AG20443 (cell line): ENCODE measurements around the gene WDFY2.

Experiments
- DNase-seq: peaks from one replicate; pipeline ENCODE4 v3.0.0; 2012; ENCODE audit warnings: low spot score, mixed read lengths

Gene WDFY2

DNA sequence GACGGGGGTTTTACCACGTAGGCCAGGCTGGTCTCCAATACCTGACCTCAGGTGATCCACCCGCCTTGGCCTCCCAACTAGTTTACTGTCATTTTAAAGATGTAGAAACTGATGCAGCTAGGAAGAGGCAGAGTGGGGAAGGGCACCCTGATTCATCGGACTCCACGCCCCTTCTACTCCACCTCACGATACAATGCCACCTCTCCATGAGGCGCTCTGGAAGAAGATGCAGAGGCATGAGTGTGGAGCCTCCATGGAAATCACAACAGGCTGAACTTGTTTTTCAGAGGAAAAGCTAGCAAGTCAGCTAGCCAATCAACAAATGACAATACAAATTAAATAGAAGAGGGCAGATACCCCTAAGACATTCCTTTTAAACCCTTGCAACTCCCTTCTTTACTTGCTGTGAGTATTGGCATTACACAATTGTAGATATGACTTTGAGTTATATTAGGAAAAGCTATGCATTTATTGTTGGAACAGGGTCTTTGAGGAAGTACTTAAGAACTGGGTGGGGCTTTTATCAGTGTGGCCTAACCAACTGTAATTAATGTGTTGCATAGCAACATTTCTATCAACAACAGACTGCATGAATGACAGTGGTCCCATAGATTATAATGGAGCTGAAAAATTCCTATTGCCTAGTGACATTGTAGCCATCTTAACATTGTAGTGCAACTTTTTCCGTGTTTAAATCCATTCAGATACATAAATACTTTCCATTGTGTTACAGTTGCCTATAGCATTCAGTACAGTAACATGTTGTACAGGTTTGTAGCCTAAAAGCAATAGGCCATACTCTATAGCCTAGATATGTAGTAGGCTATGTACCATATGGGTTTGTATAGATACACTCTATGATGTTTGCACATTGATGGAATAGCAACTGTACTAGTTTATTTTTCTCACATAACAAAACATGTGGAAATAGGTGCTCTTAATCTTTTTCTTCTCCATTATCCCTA is 17.6 kb downstream of the WDFY2 start:
- no peak for DNase-seq

DNA sequence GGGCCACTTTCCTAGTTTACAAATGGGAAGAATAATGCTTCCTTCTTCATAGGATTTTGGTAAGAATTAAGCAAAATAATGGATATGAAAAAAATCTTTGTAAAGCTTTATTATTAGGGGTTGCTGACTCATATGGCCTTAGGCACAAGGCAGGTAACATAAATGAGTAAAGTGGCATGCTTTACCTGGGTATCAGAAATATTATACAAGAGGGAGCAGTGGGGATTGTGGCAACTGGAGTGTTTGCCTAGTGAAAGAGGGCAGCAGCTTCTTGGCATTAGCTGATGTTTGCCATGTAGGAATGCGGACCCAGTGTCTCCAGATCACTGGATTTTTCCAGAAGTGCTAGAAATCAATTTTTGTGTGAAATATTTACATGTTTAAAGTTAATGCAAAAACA is 19.5 kb downstream of the WDFY2 start:
- DNase-seq = no peak

GRCh38 chr13:51605698-51606097 is 21.4 kb downstream of the WDFY2 start:
- DNase-seq = no peak

DNA sequence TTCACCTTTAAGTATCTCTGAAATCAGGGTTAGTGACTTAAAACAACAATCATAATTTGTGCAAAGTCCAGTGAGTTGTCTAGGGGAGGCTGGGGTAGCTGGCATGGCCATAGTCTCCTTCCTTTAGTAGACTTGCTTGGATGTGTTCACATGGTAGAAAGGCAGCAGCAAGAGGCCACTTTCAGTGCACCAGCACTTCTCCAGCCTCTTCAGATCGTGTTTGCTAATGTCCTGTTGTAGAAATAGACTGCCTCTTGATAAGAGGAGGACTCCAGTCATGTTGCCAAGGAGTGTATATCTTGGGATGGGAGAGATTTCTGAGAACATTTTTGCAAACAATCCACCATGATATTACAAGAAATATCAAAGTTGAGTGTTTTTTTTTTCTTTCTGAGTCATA is 22.9 kb downstream of the WDFY2 start:
- DNase-seq = no peak

- DNase-seq = no peak
Observed at GRCh38 chr13:51608857-51609406, 24.7 kb downstream of the WDFY2 start.

DNA sequence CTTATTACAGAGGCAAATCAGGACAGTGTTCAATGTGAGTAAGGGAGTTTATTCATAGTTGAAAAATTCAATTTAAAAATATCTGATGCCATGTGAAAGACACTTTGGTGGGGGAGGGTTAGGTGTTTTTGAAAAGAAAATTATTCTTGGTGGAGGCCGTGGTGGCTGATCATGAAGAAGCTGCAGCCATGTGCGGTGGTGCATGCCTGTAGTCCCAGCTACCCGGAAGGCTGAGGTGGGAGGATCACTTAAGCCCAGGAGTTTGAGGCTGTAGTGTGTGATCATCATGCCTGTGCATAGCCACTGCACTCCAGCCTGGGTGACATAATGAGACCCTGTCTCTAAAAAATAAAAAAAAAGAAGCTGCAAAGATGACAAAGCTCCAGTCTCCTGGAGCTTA is 28.6 kb downstream of the WDFY2 start:
- no peak for DNase-seq

DNA sequence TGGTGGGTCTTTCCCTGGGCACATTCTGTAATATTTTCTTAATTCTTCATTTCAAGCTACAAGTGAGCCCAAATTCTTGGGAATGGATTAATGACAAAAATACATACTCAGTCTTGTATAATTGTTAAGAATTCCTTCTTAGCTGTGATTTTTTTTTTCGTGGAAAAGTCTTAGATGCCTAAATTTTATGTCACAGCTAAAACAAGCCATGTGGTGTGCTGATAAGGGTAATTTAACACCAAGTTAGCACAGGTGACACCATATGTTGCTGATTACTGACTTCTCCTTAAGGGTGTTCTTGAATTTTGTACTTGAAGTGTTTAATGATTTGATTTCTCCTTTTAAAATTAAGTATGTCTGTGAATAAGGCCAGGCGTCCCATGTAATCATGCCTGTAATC is 29.3 kb downstream of the WDFY2 start:
- no peak for DNase-seq

GRCh38 chr13:51614350-51614786 is 30.1 kb downstream of the WDFY2 start:
- DNase-seq = peak; percentile 33

DNA sequence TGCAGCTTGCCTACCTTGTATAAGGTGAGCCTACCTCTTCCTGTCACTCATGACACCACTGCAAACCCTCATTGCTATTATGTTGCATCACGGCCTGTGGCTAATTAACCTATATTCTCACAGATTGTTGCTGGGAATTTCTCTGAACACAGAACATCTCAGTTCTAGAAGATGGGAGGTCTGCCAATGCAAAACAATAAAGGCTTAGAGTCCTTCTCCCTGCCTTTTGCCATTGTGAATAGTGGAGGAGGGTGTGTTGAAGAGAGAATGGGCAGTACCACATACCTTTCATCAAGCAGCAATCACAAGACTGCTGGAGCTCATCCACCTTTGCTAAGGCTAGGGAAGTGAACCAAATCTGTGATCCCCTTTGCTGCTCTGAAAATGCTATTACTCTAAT is 34.4 kb downstream of the WDFY2 start:
- DNase-seq = no peak

DNA sequence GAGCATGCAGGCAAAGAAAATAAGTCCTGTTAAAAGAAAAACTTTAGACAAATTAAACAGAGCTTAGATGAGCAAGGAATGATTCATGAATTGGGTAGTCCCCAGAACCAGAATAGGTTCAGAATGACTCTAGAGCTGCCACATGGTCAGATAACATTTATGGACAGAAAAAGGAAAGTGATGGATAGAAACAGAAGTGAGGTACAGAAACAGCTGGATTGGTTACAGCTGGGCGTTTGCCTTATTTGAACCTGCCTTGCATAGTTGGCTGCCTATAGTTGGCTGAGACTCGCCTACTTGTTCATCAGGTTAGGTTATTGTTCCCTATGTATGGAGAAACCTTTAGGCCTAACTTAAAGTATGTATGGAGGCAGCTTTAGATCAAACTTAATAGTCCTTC is 35.4 kb downstream of the WDFY2 start:
- peak; percentile 32 for DNase-seq

- peak; percentile 17 for DNase-seq
Observed at GRCh38 chr13:51620165-51620983, 36.1 kb downstream of the WDFY2 start.

- DNase-seq = no peak
Observed at GRCh38 chr13:51621602-51622001, 37.3 kb downstream of the WDFY2 start.

DNA sequence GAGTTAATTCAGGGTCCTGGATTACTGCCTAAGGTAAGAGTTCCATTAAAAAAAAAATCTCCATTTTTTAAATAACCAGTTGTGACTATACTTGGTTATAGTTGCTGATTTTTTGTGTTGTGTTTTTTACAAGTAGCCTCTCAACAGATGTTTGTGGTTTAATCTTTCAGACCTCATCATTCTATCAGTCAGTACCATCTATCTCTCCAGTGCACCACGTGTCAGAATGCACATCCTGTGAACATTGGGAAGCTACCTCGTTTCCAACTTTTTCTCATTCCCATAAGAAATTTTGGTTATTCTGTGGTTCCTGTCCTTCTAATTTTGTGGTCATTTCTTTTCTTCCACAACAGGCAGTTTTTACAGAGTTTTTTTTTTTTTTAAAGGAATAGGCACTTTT is 39.2 kb downstream of the WDFY2 start:
- DNase-seq = no peak

DNA sequence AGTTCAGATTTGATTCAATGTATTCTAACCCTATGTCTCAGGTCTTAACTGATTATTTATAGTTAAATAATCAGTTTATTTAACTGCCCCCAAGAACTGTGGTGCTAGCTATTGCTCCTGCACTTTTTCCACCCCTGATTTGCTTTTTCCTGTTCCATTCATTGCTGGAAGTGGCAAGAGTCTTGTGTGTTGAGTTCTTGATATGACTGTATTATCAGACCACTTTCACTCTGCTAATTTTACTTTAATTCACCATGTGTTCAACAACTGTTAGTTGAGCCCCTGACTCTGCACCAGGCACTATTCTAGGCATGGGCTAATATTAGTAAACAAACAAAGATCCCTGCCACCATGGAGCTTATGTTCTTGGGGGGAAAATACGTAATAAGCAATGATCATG is 39.9 kb downstream of the WDFY2 start:
- DNase-seq = no peak

DNA sequence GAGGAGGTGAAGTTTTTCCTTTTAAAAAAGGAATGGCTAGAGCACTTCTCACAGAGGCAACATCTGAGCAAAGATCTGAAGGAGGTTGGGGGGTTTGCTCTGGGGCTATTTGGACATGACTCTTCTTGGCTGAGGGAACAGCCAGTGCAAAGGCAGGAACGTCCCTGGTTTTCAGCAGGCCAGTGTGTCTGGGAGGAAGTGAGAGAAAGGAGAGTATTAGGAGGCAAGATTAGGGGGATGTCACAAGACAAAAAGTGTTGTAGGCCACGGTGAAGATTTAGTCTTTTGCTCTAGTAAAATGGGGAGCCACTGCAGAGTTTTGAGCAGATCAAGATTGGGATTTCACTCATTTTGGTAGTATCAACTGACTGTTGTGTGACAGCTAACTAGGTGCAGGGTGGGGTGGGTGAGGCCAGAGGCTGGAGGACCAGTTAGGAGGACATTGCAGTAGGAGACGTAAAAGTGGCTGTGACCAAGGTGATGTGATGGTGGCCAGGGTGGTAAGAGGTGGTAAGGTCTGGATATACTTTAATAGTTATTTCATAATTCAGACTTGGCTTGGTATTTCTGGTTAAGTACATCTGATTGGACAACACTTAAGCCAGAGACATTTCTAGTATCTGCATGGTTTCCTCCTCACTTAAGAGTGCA is 40.6 kb downstream of the WDFY2 start:
- DNase-seq = no peak

DNA sequence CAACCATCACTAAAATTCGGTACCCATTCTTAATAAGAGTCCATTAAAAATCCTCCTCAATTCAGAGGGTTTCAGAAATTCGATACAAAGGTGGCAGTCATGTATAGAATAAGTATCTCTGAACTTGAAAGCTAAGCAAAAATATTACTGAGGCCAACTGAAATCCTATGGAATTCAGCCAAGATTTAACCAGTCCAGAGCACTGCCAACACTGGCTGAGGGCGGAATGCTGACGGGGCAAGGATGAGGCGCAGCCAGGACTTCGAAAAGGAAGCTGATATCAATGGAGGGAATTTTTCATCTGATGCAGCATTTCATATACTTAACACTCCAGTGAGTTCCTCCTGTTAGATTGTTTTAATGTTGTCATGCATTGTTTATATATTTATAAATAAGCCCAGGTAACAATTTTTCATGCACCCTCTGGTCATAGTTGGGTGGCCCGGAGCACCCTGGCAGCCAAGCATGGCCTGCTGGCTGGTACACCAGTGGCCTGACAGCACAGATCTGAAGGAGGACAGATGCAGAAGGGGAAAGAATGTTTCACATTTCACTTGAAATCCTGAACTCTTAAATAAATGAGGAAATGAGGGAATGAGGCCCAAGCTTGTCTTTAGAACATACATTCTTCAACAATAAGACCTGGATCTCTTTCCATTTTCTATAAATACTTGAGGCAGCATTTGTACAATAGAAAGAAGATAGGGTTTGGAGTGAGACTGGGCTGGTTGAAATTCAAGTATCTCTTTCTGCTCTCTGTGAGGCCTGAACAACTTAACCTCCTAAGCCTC is 41.5 kb downstream of the WDFY2 start:
- no peak for DNase-seq

- DNase-seq = no peak
Observed at GRCh38 chr13:51626749-51627148, 42.5 kb downstream of the WDFY2 start.

GRCh38 chr13:51628059-51628852 is 44.0 kb downstream of the WDFY2 start:
- no peak for DNase-seq

GRCh38 chr13:51629491-51630287 is 45.4 kb downstream of the WDFY2 start:
- no peak for DNase-seq

GRCh38 chr13:51630288-51630615 is 46.0 kb downstream of the WDFY2 start:
- no peak for DNase-seq
